HEK293 (cell line): ENCODE measurements around the gene RP2.

ENCODE experiments used
- CTCF ChIA-PET: fragments of 350-600 bp; formaldehyde crosslinking; extraction: SDS; loops from one replicate; lab custom pipeline; 2021; ENCODE audit warnings: antibody characterized with exemption; lab: Yijun Ruan, JAX
- POLR2A ChIA-PET: fragments of 300-600 bp; formaldehyde crosslinking; extraction: SDS; loops from one replicate; lab custom pipeline; 2020; ENCODE audit warnings: antibody characterized with exemption, inconsistent platforms; lab: Yijun Ruan, JAX
- H3K27ac ChIP-seq: fragments of 200-500 bp; sonication (Bioruptor generic); 2 replicates; pipeline ENCODE4 v1.5.1; 2014; ENCODE audit warnings: low read depth, low read length, control low read depth, inconsistent platforms; ENCODE audit errors: extremely low read depth
- H3K36me3 ChIP-seq, 2 experiments: fragments of 200-500 bp in 1 of 2; sonication (Bioruptor generic) in 1 of 2; 1 replicate in 1 of 2; 2 replicates in 1 of 2; pipeline ENCODE4 v1.5.1; 2014 to 2017; ENCODE audit warnings: inconsistent platforms in 2 of 2, low read length in 2 of 2; ENCODE audit not compliant: control insufficient read depth in 2 of 2, insufficient read depth in 1 of 2
- H3K4me1 ChIP-seq: fragments of 200-500 bp; sonication (Bioruptor generic); 2 replicates; pipeline ENCODE4 v1.5.1; 2014; ENCODE audit warnings: mild to moderate bottlenecking, low read length, inconsistent platforms; ENCODE audit not compliant: control insufficient read depth, insufficient read depth
- H3K4me3 ChIP-seq: 2 replicates; pipeline ENCODE4 v1.5.1; 2011; ENCODE audit warnings: low read depth, mild to moderate bottlenecking, control low read depth, low read length, moderate library complexity
- H3K9me3 ChIP-seq: fragments of 200-500 bp; sonication (Bioruptor generic); 2 replicates; pipeline ENCODE4 v1.5.1; 2014; ENCODE audit warnings: low read depth, low read length, inconsistent platforms; ENCODE audit not compliant: control insufficient read depth, insufficient read depth
- OSR2 ChIP-seq: fragments of 450-650 bp; formaldehyde crosslinking; IDR thresholded peaks from 2 replicates; pipeline ENCODE4 v1.5.1; 2016; ENCODE audit warnings: missing biosample characterization, missing genetic modification characterization
- RBAK ChIP-seq: fragments of 450-650 bp; formaldehyde crosslinking; IDR thresholded peaks from 2 replicates; pipeline ENCODE4 v1.5.1; 2016; ENCODE audit warnings: missing biosample characterization, missing genetic modification characterization
- SALL2 ChIP-seq: fragments of 450-650 bp; formaldehyde crosslinking; IDR thresholded peaks from 2 replicates; pipeline ENCODE4 v1.5.0; 2017; ENCODE audit warnings: missing biosample characterization, mild to moderate bottlenecking, missing genetic modification characterization, borderline replicate concordance
- ZBTB20 ChIP-seq: fragments of 450-650 bp; formaldehyde crosslinking; IDR thresholded peaks from 2 replicates; pipeline ENCODE4 v1.5.1; 2016; ENCODE audit warnings: missing biosample characterization, missing genetic modification characterization
- ZNF174 ChIP-seq: fragments of 450-650 bp; formaldehyde crosslinking; IDR thresholded peaks from 2 replicates; pipeline ENCODE4 v1.5.0; 2017; ENCODE audit warnings: missing biosample characterization, mild to moderate bottlenecking, missing genetic modification characterization
- ZNF324 ChIP-seq: fragments of 450-650 bp; formaldehyde crosslinking; IDR thresholded peaks from 2 replicates; pipeline ENCODE4 v1.5.1; 2016; ENCODE audit warnings: missing biosample characterization, missing genetic modification characterization
- ZNF335 ChIP-seq: fragments of 450-650 bp; formaldehyde crosslinking; conservative IDR thresholded peaks from 2 replicates; pipeline ENCODE4 v1.5.1; 2016; ENCODE audit warnings: missing biosample characterization, missing genetic modification characterization
- ZNF341 ChIP-seq: fragments of 450-650 bp; formaldehyde crosslinking; IDR thresholded peaks from 2 replicates; pipeline ENCODE4; 2016; ENCODE audit warnings: low read depth, missing biosample characterization, missing genetic modification characterization
- ZNF416 ChIP-seq: fragments of 450-650 bp; formaldehyde crosslinking; IDR thresholded peaks from 2 replicates; pipeline ENCODE4 v1.5.1; 2016; ENCODE audit warnings: missing biosample characterization, missing genetic modification characterization
- ZNF48 ChIP-seq: fragments of 450-650 bp; formaldehyde crosslinking; IDR thresholded peaks from 2 replicates; pipeline ENCODE4 v1.5.1; 2016; ENCODE audit warnings: missing biosample characterization, missing genetic modification characterization
- ZNF521 ChIP-seq: fragments of 450-650 bp; formaldehyde crosslinking; IDR thresholded peaks from 2 replicates; pipeline ENCODE4 v1.5.1; 2017; ENCODE audit warnings: missing biosample characterization, mild to moderate bottlenecking, missing genetic modification characterization
- ZNF558 ChIP-seq: fragments of 450-650 bp; formaldehyde crosslinking; IDR thresholded peaks from 2 replicates; pipeline ENCODE4 v1.5.1; 2016; ENCODE audit warnings: missing biosample characterization, missing genetic modification characterization
- ZNF600 ChIP-seq: fragments of 450-650 bp; formaldehyde crosslinking; IDR thresholded peaks from 2 replicates; pipeline ENCODE4 v1.5.1; 2016; ENCODE audit warnings: missing biosample characterization, missing genetic modification characterization
- ZNF629 ChIP-seq: fragments of 450-650 bp; formaldehyde crosslinking; IDR thresholded peaks from 2 replicates; pipeline ENCODE4 v1.5.1; 2017; ENCODE audit warnings: missing biosample characterization, missing genetic modification characterization
- ZNF677 ChIP-seq: fragments of 450-650 bp; IDR thresholded peaks from 2 replicates; pipeline ENCODE4 v1.5.0; 2018; ENCODE audit warnings: missing biosample characterization, mild to moderate bottlenecking, missing genetic modification characterization, moderate library complexity
- TF ChIP-seq, protein P1 (sequence below): fragments of 450-650 bp; formaldehyde crosslinking; IDR thresholded peaks from 2 replicates; pipeline ENCODE4 v1.5.1; 2016; ENCODE audit warnings: missing biosample characterization, missing genetic modification characterization
- TF ChIP-seq, protein P2 (sequence below): fragments of 450-650 bp; formaldehyde crosslinking; IDR thresholded peaks from 2 replicates; pipeline ENCODE4 v1.5.1; 2016; ENCODE audit warnings: missing biosample characterization, missing genetic modification characterization
- TF ChIP-seq, protein P3 (sequence below): fragments of 450-650 bp; formaldehyde crosslinking; IDR thresholded peaks from 2 replicates; pipeline ENCODE4 v1.5.1; 2016; ENCODE audit warnings: missing biosample characterization, missing genetic modification characterization, borderline replicate concordance
- TF ChIP-seq, protein P4 (sequence below): fragments of 450-650 bp; formaldehyde crosslinking; IDR thresholded peaks from 2 replicates; pipeline ENCODE4 v1.5.0; 2017; ENCODE audit warnings: missing biosample characterization, missing genetic modification characterization, borderline replicate concordance
- TF ChIP-seq, protein P5 (sequence below): fragments of 450-650 bp; formaldehyde crosslinking; IDR thresholded peaks from 2 replicates; pipeline ENCODE4 v1.5.1; 2017; ENCODE audit warnings: missing biosample characterization, missing genetic modification characterization

The RP2 gene

DNA sequence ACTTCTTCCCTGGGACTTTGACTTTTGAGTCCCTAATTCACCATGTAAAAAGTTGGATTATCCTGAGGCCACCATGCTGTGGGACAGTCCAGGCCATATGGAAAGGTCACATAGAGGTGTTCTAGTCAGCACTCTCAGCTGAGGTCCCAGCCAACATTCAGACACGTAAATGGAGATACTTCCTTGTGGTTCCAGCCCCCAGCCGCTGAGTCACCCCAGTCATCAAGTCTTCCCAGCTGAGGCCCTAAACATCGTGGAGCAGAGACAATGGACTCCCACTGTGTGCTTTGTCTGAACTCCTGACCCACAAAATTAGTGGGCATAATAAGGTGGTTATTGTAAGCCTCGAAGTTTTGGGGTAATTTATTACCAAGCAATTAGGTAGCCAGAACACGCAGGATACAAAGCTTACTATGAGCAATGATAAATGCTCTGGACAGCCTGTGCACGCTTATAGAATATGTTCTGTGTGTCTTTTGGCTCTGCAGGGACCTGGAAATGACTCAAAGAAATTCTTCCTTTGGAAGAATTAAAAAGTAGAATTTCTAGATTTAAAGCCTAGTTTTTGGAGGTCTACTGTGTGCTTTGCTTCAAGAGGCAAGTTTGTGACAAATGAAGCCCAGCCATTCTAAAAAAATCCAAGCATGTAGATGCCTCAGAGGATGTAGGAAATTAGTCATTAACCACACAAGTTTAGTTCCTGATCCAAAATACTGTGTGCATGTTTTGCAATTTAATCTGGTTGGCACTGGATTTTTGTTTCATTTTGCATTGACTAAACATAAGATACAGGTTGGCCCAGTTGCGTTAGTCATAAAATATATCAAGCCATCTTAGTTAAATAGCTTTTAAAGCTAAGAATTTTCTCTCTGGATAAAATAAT lies 44.7 kb upstream of the RP2 start (continued):
- TF ChIP-seq, protein P1, sequence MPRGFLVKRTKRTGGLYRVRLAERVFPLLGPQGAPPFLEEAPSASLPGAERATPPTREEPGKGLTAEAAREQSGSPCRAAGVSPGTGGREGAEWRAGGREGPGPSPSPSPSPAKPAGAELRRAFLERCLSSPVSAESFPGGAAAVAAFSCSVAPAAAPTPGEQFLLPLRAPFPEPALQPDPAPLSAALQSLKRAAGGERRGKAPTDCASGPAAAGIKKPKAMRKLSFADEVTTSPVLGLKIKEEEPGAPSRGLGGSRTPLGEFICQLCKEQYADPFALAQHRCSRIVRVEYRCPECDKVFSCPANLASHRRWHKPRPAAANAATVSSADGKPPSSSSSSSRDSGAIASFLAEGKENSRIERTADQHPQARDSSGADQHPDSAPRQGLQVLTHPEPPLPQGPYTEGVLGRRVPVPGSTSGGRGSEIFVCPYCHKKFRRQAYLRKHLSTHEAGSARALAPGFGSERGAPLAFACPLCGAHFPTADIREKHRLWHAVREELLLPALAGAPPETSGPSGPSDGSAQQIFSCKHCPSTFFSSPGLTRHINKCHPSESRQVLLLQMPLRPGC = 0 out of 2 replicates have a peak, but pooled peaks have one; percentile 25
- TF ChIP-seq ZNF324 (tag by site-specific recombination) (0 out of 2 replicates have a peak, but pooled peaks have one; percentile 19), ZNF629 (peak; percentile 39; the same call in 1 of the 2 replicates), ZNF521 (tag by site-specific recombination) (no peak), ZNF600 (tag by site-specific recombination) (0 out of 2 replicates have a peak, but pooled peaks have one; percentile 29), OSR2 (tag by site-specific recombination) (peak; percentile 12; the same call in 1 of the 2 replicates)
- TF ChIP-seq, protein P2, sequence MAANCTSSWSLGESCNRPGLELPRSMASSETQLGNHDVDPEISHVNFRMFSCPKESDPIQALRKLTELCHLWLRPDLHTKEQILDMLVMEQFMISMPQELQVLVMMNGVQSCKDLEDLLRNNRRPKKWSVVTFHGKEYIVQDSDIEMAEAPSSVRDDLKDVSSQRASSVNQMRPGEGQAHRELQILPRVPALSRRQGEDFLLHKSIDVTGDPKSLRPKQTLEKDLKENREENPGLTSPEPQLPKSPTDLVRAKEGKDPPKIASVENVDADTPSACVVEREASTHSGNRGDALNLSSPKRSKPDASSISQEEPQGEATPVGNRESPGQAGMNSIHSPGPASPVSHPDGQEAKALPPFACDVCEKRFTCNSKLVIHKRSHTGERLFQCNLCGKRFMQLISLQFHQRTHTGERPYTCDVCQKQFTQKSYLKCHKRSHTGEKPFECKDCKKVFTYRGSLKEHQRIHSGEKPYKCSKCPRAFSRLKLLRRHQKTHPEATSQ (tag by site-specific recombination) = no peak

DNA sequence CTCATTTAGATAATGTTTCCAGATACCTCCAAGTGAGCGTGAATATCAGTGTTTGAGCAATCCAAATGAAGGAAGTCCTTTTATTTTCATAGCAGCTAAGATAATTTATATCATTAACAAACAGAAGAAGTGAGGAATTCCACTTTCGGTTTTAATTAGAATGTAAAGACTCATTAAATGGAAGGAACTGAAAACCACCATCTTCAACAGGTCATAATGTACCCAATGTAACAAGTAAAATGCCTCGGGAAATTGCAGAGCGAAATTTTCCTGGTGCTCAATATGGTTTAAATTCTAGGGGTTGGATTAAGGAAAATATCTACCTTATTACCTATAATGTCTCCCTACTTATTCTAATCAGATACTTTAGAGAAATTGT lies 44.0 kb upstream of the RP2 start:
- no peak overlapping the region for H3K4me3 ChIP-seq
- no peaks in the 10 kb centered on the region for H3K9me3 ChIP-seq
- TF ChIP-seq, protein P3, sequence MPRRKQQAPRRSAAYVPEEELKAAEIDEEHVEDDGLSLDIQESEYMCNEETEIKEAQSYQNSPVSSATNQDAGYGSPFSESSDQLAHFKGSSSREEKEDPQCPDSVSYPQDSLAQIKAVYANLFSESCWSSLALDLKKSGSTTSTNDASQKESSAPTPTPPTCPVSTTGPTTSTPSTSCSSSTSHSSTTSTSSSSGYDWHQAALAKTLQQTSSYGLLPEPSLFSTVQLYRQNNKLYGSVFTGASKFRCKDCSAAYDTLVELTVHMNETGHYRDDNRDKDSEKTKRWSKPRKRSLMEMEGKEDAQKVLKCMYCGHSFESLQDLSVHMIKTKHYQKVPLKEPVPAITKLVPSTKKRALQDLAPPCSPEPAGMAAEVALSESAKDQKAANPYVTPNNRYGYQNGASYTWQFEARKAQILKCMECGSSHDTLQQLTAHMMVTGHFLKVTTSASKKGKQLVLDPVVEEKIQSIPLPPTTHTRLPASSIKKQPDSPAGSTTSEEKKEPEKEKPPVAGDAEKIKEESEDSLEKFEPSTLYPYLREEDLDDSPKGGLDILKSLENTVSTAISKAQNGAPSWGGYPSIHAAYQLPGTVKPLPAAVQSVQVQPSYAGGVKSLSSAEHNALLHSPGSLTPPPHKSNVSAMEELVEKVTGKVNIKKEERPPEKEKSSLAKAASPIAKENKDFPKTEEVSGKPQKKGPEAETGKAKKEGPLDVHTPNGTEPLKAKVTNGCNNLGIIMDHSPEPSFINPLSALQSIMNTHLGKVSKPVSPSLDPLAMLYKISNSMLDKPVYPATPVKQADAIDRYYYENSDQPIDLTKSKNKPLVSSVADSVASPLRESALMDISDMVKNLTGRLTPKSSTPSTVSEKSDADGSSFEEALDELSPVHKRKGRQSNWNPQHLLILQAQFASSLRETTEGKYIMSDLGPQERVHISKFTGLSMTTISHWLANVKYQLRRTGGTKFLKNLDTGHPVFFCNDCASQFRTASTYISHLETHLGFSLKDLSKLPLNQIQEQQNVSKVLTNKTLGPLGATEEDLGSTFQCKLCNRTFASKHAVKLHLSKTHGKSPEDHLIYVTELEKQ (tag by site-specific recombination) = no peak
- TF ChIP-seq, protein P4, sequence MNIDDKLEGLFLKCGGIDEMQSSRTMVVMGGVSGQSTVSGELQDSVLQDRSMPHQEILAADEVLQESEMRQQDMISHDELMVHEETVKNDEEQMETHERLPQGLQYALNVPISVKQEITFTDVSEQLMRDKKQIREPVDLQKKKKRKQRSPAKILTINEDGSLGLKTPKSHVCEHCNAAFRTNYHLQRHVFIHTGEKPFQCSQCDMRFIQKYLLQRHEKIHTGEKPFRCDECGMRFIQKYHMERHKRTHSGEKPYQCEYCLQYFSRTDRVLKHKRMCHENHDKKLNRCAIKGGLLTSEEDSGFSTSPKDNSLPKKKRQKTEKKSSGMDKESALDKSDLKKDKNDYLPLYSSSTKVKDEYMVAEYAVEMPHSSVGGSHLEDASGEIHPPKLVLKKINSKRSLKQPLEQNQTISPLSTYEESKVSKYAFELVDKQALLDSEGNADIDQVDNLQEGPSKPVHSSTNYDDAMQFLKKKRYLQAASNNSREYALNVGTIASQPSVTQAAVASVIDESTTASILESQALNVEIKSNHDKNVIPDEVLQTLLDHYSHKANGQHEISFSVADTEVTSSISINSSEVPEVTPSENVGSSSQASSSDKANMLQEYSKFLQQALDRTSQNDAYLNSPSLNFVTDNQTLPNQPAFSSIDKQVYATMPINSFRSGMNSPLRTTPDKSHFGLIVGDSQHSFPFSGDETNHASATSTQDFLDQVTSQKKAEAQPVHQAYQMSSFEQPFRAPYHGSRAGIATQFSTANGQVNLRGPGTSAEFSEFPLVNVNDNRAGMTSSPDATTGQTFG (tag by site-specific recombination) = no peak
- CTCF ChIA-PET = interaction anchor here (0.7 to 1.8 kb wide), 3 partner anchors 13 to 139 kb away, joined by 3 to 5 read pairs (median 3); partner anchors contain the start of gene SLC9A7
- H3K27ac ChIP-seq = no peak overlapping the region
- H3K36me3 ChIP-seq = no peaks in the 10 kb centered on the region
- H3K4me1 ChIP-seq = no peaks in the 10 kb centered on the region
- POLR2A ChIA-PET = no interaction called here

DNA sequence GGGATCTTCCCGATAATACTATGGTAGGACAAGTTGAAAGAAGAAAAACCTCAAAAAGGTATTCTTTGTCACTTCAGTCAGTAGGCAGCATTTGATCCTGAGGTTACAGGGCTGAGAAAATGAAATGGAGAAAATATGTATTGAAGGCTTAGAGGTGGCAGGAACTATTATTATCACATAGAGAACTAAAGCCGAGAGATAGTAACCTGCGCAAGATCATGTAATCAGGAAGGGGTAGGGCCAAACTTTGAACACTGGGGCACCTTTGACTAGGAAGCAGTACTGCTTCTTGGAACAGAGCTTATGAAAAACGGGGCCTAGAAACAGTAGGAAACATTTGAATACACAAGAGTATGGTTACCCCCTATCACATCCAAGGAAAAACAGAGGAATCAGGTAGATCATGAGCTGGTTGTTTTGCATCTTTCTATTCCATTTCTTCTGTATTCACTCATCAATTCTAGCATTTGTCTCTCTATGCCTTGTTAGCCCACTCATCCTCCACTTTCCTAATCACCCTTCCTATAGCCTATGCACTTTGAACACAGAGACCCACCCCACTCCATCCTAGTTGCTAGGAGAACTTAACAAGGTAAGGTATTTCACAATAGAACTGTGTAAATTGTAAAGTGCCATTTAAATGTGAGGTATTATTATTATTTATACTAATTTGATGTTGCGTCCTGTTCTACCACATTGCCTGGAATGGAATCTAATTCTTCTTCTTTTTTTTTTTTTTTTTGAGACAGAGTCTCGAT lies 43.3 kb upstream of the RP2 start:
- H3K4me3 ChIP-seq = no peak overlapping the region
- no peak overlapping the region for H3K27ac ChIP-seq
- CTCF ChIA-PET = interaction anchor here (0.6 to 5.5 kb wide), 4 partner anchors 30 to 1727 kb away, joined by 3 to 37 read pairs (median 3); partner anchors contain the start of gene SLC9A7
- no peaks in the 10 kb centered on the region for H3K4me1 ChIP-seq
- H3K9me3 ChIP-seq = no peaks in the 10 kb centered on the region
- POLR2A ChIA-PET = no interaction called here
- no peaks in the 10 kb centered on the region for H3K36me3 ChIP-seq
- TF ChIP-seq ZNF335 (tag by site-specific recombination) (no peak), ZNF341 (tag by site-specific recombination) (no peak), ZNF558 (tag by site-specific recombination) (no peak), ZBTB20 (tag by site-specific recombination) (no peak), ZNF48 (tag by site-specific recombination) (no peak), SALL2 (tag by site-specific recombination) (no peak), RBAK (tag by site-specific recombination) (no peak), ZNF174 (tag by site-specific recombination) (no peak), ZNF677 (tag by site-specific recombination) (no peak), ZNF416 (no peak)
- TF ChIP-seq, protein P5, sequence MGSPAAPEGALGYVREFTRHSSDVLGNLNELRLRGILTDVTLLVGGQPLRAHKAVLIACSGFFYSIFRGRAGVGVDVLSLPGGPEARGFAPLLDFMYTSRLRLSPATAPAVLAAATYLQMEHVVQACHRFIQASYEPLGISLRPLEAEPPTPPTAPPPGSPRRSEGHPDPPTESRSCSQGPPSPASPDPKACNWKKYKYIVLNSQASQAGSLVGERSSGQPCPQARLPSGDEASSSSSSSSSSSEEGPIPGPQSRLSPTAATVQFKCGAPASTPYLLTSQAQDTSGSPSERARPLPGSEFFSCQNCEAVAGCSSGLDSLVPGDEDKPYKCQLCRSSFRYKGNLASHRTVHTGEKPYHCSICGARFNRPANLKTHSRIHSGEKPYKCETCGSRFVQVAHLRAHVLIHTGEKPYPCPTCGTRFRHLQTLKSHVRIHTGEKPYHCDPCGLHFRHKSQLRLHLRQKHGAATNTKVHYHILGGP (tag by site-specific recombination) = no peak
